Spleen (tissue), 7 donors: Measurements from ENCODE around the gene CFAP74.

ENCODE experiments used
- CTCF ChIP-seq, 11 experiments: fragments of 200-600 bp in 7 of 11; fragments of 450-650 bp in 4 of 11; sonication (generic) in 4 of 11; IDR thresholded peaks in 8 of 11; conservative IDR thresholded peaks in 3 of 11; 1 replicate in 7 of 11; 2 replicates in 4 of 11; pipeline versions ENCODE4 v1.4.0 to v1.8.0; 2016 to 2021; ENCODE audit warnings: antibody characterized with exemption in 11 of 11, inconsistent platforms in 4 of 11, mild to moderate bottlenecking in 1 of 11
- POLR2A ChIP-seq, 3 donors: fragments of 450-650 bp; IDR thresholded peaks; one replicate each; pipeline ENCODE4 v1.5.1; 2017; ENCODE audit warnings: antibody characterized with exemption in 3 of 3, mild to moderate bottlenecking in 1 of 3
- POLR2AphosphoS5 ChIP-seq, 3 donors: sonication (generic); formaldehyde crosslinking; IDR thresholded peaks; one replicate each; pipeline ENCODE4 v1.5.1; 2017; ENCODE audit warnings: antibody characterized with exemption in 3 of 3
- donor health status: DM: no; HTN: no; CAD: no; lungs with moderate emphysema.
- donor health status: DM: no; HTN: no; CAD: no.
- donor health status: DM: no; HTN: no; CAD: no.

DNA sequence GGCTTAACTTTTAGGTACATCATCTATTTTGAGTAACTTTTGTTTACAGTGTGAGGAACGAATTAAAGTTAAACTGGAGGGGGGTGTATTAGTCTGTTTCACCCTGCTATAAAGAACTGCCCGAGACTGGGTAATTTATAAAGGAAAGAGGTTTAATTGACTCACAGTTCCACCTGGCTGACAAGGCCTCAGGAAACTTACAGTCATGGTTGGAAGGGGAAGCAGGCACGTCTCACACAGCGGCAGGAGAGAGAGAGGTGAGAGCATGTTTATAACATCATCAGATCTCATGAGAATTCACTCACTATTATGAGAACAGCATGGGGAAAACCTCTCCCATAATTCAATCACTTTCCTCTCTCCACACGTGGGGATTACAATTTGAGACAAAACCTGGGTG lies 52.6 kb downstream of the CFAP74 start:
- no peak for TF ChIP-seq CTCF (IDR thresholded peaks at IDR 0.05 in 8 of 11, conservative IDR thresholded peaks at IDR 0.05 in 3 of 11)
- no peak for TF ChIP-seq POLR2A (IDR thresholded peaks at IDR 0.05)
- no peak for TF ChIP-seq POLR2AphosphoS5 (IDR thresholded peaks at IDR 0.05)
